Fibroblast of lung (primary cell): ENCODE results near the gene ZNF354C.

Experiments
- CTCF ChIP-seq, 2 donors: IDR thresholded peaks in 1 of 2; conservative IDR thresholded peaks in 1 of 2; 1 replicate in 1 of 2; 2 replicates in 1 of 2; pipeline ENCODE4 v1.5.1; 2011 to 2012; ENCODE audit warnings: low read length in 2 of 2, control low read depth in 1 of 2, inconsistent platforms in 1 of 2, low read depth in 1 of 2, mild to moderate bottlenecking in 1 of 2
- EZH2 ChIP-seq: IDR thresholded peaks from 2 replicates; pipeline ENCODE4 v1.5.1; 2012; ENCODE audit warnings: low read length, control low read depth, mild to moderate bottlenecking; ENCODE audit errors: missing control alignments

- no peak for TF ChIP-seq CTCF (conservative IDR thresholded peaks at IDR 0.05 in 1 of 2, IDR thresholded peaks at IDR 0.05 in 1 of 2; ENCODE audit: low read depth in 1 of 2, low read length in 2 of 2)
- no peak for TF ChIP-seq EZH2
Measured at GRCh38 chr5:179128976-179129375, 68.8 kb downstream of the ZNF354C start.
